MM.1S (cell line): Measurements from ENCODE around the gene ZMIZ1.

Experiments used
- DNase-seq: peaks from one replicate; pipeline ENCODE4 v3.0.0-alpha.2; 2015
- H2AFZ ChIP-seq: fragments of 300-600 bp; sonication (generic); 2 replicates; pipeline ENCODE4 v1.6.0; 2016; ENCODE audit warnings: antibody characterized with exemption, low read length
- H3F3A ChIP-seq: fragments of 300-600 bp; sonication (generic); 2 replicates; pipeline ENCODE4 v1.6.1; 2016; ENCODE audit warnings: mild to moderate bottlenecking, antibody characterized with exemption, low read length, moderate library complexity, mixed read lengths; ENCODE audit not compliant: insufficient read depth
- H3K27ac ChIP-seq: fragments of 300-600 bp; sonication (generic); 2 replicates; pipeline ENCODE4 v1.5.1; 2016; ENCODE audit warnings: mild to moderate bottlenecking, low read length
- H3K27me3 ChIP-seq: fragments of 300-600 bp; sonication (generic); replicated peaks from 2 replicates; pipeline ENCODE4 v1.6.0; 2016; ENCODE audit warnings: low read length; ENCODE audit not compliant: insufficient read depth
- H3K36me3 ChIP-seq: fragments of 300-600 bp; sonication (generic); replicated peaks from 2 replicates; pipeline ENCODE4 v1.6.1; 2016; ENCODE audit warnings: mild to moderate bottlenecking, low read length, mixed read lengths; ENCODE audit not compliant: insufficient read depth
- H3K4me1 ChIP-seq: fragments of 300-600 bp; sonication (generic); 2 replicates; pipeline ENCODE4 v1.6.1; 2016; ENCODE audit warnings: low read length, mixed read lengths
- H3K4me2 ChIP-seq: fragments of 300-600 bp; sonication (generic); 2 replicates; pipeline ENCODE4 v1.6.0; 2016; ENCODE audit warnings: low read depth, low read length
- H3K4me3 ChIP-seq: fragments of 300-600 bp; sonication (generic); 2 replicates; pipeline ENCODE4 v1.5.1; 2016; ENCODE audit warnings: low read length, mixed read lengths
- H3K79me2 ChIP-seq: fragments of 300-600 bp; sonication (generic); 2 replicates; pipeline ENCODE4 v1.6.1; 2016; ENCODE audit warnings: mixed run types, low read length, mixed read lengths
- H3K9ac ChIP-seq: fragments of 300-600 bp; sonication (generic); 2 replicates; pipeline ENCODE4 v1.6.1; 2016; ENCODE audit warnings: low read length, mixed read lengths
- H3K9me2 ChIP-seq: fragments of 300-600 bp; sonication (generic); replicated peaks from 2 replicates; pipeline ENCODE4 v1.6.1; 2016; ENCODE audit warnings: mild to moderate bottlenecking, low read length, mixed read lengths; ENCODE audit not compliant: insufficient read depth
- H3K9me3 ChIP-seq: fragments of 300-600 bp; sonication (generic); replicated peaks from 2 replicates; pipeline ENCODE4 v1.6.1; 2016; ENCODE audit warnings: mild to moderate bottlenecking, low read length, mixed read lengths; ENCODE audit not compliant: insufficient read depth
- H4K20me1 ChIP-seq: fragments of 300-600 bp; sonication (generic); 2 replicates; pipeline ENCODE4 v1.6.1; 2016; ENCODE audit warnings: mild to moderate bottlenecking, low read length, moderate library complexity, mixed read lengths; ENCODE audit not compliant: insufficient read depth
- CTCF ChIP-seq: fragments of 300-600 bp; sonication (generic); IDR thresholded peaks from 2 replicates; pipeline ENCODE4 v1.5.1; 2016; ENCODE audit warnings: antibody characterized with exemption, low read length, mixed read lengths
- EZH2 ChIP-seq: fragments of 300-600 bp; sonication (generic); optimal IDR thresholded peaks from 2 replicates; pipeline ENCODE3; 2017; ENCODE audit warnings: low read depth, mild to moderate bottlenecking, antibody characterized with exemption, low read length, mixed read lengths
- EZH2phosphoT487 ChIP-seq: fragments of 300-600 bp; sonication (generic); IDR thresholded peaks from 2 replicates; pipeline ENCODE4 v1.6.1; 2018; ENCODE audit warnings: antibody characterized with exemption, low read length

The ZMIZ1 gene

GRCh38 chr10:79358811-79359210 is 290.0 kb downstream of the ZMIZ1 start:
- Histone ChIP-seq H3K9me2 (no peaks in the 10 kb centered on the region), H3K79me2 (peaks cover 15% of the 10 kb centered on the region), H3K9me3 (no peaks in the 10 kb centered on the region), H3K36me3 (peaks cover 7% of the 10 kb centered on the region), H3K9ac (no peak overlapping the region), H3K27ac (no peak overlapping the region), H4K20me1 (peaks cover 6% of the 10 kb centered on the region; the same call in 1 of the 2 replicates), H3K4me3 (no peak overlapping the region), H2AFZ (no peak overlapping the region), H3K27me3 (no peaks in the 10 kb centered on the region), H3K4me2 (no peak overlapping the region), H3F3A (peaks cover 7% of the 10 kb centered on the region), H3K4me1 (no peaks in the 10 kb centered on the region)
- no peak for DNase-seq
- TF ChIP-seq CTCF (no peak), EZH2 (no peak), EZH2phosphoT487 (no peak)

GRCh38 chr10:79359816-79360498 is 291.2 kb downstream of the ZMIZ1 start:
- H3K4me1 ChIP-seq, result no peaks in the 10 kb centered on the region
- H3K9ac ChIP-seq, result no peak overlapping the region
- H3K27me3 ChIP-seq, result no peaks in the 10 kb centered on the region
- no peaks in the 10 kb centered on the region for H3K9me3 ChIP-seq
- no peaks in the 10 kb centered on the region; the same call in 1 of the 2 replicates for H3F3A ChIP-seq
- no peak overlapping the region for H3K4me2 ChIP-seq
- no peak for TF ChIP-seq EZH2phosphoT487
- TF ChIP-seq CTCF, result no peak
- TF ChIP-seq EZH2, result no peak
- H3K27ac ChIP-seq, result no peak overlapping the region
- H2AFZ ChIP-seq, result no peak overlapping the region
- H3K79me2 ChIP-seq, result 0 out of 2 replicates have a peak, but pooled peaks cover 8% of the 10 kb centered on the region
- no peak for DNase-seq
- H3K36me3 ChIP-seq, result no peaks in the 10 kb centered on the region; the same call in 1 of the 2 replicates
- H3K9me2 ChIP-seq, result no peaks in the 10 kb centered on the region
- no peak overlapping the region for H3K4me3 ChIP-seq
- H4K20me1 ChIP-seq, result 0 out of 2 replicates have a peak, but pooled peaks cover 4% of the 10 kb centered on the region

- H3F3A ChIP-seq, result no peaks in the 10 kb centered on the region; the same call in 1 of the 2 replicates
- no peaks in the 10 kb centered on the region for H3K9me2 ChIP-seq
- H3K27ac ChIP-seq, result no peak overlapping the region
- H3K9me3 ChIP-seq, result no peaks in the 10 kb centered on the region
- no peaks in the 10 kb centered on the region for H4K20me1 ChIP-seq
- no peak overlapping the region for H3K4me3 ChIP-seq
- H3K79me2 ChIP-seq, result 0 out of 2 replicates have a peak, but pooled peaks cover 2% of the 10 kb centered on the region
- H3K36me3 ChIP-seq, result no peaks in the 10 kb centered on the region; the same call in 1 of the 2 replicates
- no peak for TF ChIP-seq EZH2phosphoT487
- TF ChIP-seq CTCF, result no peak
- no peak for TF ChIP-seq EZH2
- H3K27me3 ChIP-seq, result no peaks in the 10 kb centered on the region
- no peak overlapping the region for H2AFZ ChIP-seq
- H3K9ac ChIP-seq, result no peak overlapping the region
- no peaks in the 10 kb centered on the region for H3K4me1 ChIP-seq
- DNase-seq, result no peak
- no peak overlapping the region for H3K4me2 ChIP-seq
Observed at GRCh38 chr10:79360499-79361342, 292.0 kb downstream of the ZMIZ1 start.
